Activated CD8-positive, alpha-beta T cell treated with anti-CD3 and anti-CD28 coated beads for 36 hours (primary cell): ENCODE results near the gene EYA3. TPM values are rescaled to one million over a fixed set of nuclear protein-coding genes. Genes with fewer than 3 reads are reported as not detected.

Experiments used
- ATAC-seq: fragments of 200-7000 bp; cut with Tn5 transposase; one replicate; pipeline ENCODE4 v1.10.0; 2021; ENCODE audit warnings: mild to moderate bottlenecking, moderate library complexity
- CTCF ChIA-PET: fragments of 350-600 bp; sonication (Branson Sonifier 250); formaldehyde crosslinking; loops from one replicate; lab custom pipeline; 2021; ENCODE audit warnings: antibody characterized with exemption; lab: Charles Lee
- POLR2A ChIA-PET: fragments of 350-600 bp; sonication (Branson Sonifier 250); formaldehyde crosslinking; loops from one replicate; lab custom pipeline; 2021; ENCODE audit warnings: antibody characterized with exemption; lab: Charles Lee
- DNase-seq: peaks from one replicate; pipeline ENCODE4 v3.0.0-alpha.2; 2020
- H3K27ac Mint-ChIP-seq: one replicate; pipeline ENCODE4 v1.8.0; 2021; ENCODE audit warnings: mild to moderate bottlenecking, mixed read lengths
- H3K27me3 Mint-ChIP-seq: one replicate; pipeline ENCODE4 v1.8.0; 2021; ENCODE audit warnings: mixed read lengths
- H3K36me3 Mint-ChIP-seq: one replicate; pipeline ENCODE4 v1.8.0; 2021; ENCODE audit warnings: low read depth, mixed read lengths
- H3K4me1 Mint-ChIP-seq: one replicate; pipeline ENCODE4 v1.8.0; 2021; ENCODE audit warnings: low read depth, mixed read lengths
- H3K4me3 Mint-ChIP-seq: one replicate; pipeline ENCODE4 v1.8.0; 2021; ENCODE audit warnings: mild to moderate bottlenecking, moderate library complexity, mixed read lengths
- H3K9me3 Mint-ChIP-seq: one replicate; pipeline ENCODE4 v1.8.0; 2021; ENCODE audit warnings: mixed read lengths
- CTCF ChIP-seq: fragments of 200-600 bp; IDR thresholded peaks from one replicate; pipeline ENCODE4 v1.8.0; 2022; ENCODE audit warnings: antibody characterized with exemption, mild to moderate bottlenecking
- intact Hi-C: fragments of 100-400 bp; cut with micrococcal nuclease; formaldehyde crosslinking; loops from one replicate; pipeline ENCODE4 v1.10.0; 2022
- total RNA-seq, 2 experiments: library from RNA; stranded (reverse); gene quantifications; one replicate each; pipeline ENCODE4 v1.2.3, GENCODE V29; 2021

EYA3 gene
- total RNA-seq, 2 experiments from 2014 or later, result 34.6 to 34.9 TPM

- ChIA-PET CTCF (interaction anchor here (1.0 to 1.1 kb wide), 3 partner anchors 10 to 18 kb away, joined by 3 to 4 read pairs (median 3); no protein-coding TSS in a partner anchor), POLR2A (interaction anchor here (1.0 to 1.2 kb wide), 2 partner anchors 8 to 171 kb away, joined by 3 to 4 read pairs; no protein-coding TSS in a partner anchor)
- intact Hi-C loops, result no loop called here
Measured at GRCh38 chr1:28067523-28068090, 20.8 kb downstream of the EYA3 start.

GRCh38 chr1:28066393-28067154, 21.8 kb downstream of the EYA3 start:
- Mint-ChIP-seq H3K9me3 (no peaks in the 10 kb centered on the region), H3K4me3 (no peak overlapping the region), H3K36me3 (peaks cover 14% of the 10 kb centered on the region), H3K27me3 (no peaks in the 10 kb centered on the region), H3K4me1 (peaks cover 35% of the 10 kb centered on the region), H3K27ac (no peak overlapping the region)
- intact Hi-C loops, result no loop called here
- CTCF ChIA-PET, result interaction anchor here (1.0 to 1.1 kb wide), 3 partner anchors 11 to 19 kb away, joined by 3 to 4 read pairs (median 3); no protein-coding TSS in a partner anchor
- POLR2A ChIA-PET, result interaction anchor here (1.0 to 1.3 kb wide), 3 partner anchors 9 to 172 kb away, joined by 3 to 4 read pairs (median 3); no protein-coding TSS in a partner anchor
- DNase-seq, result no peak
- TF ChIP-seq CTCF, result no peak
- ATAC-seq, result no peak

More at GRCh38 chr1:28067523-28068090, 20.8 kb downstream of the EYA3 start:
- H3K4me3 Mint-ChIP-seq, result no peak overlapping the region
- ATAC-seq (no peak), DNase-seq (no peak)
- no peaks in the 10 kb centered on the region for H3K27me3 Mint-ChIP-seq
- no peak overlapping the region for H3K27ac Mint-ChIP-seq
- H3K36me3 Mint-ChIP-seq, result peaks cover 13% of the 10 kb centered on the region
- peaks cover 38% of the 10 kb centered on the region for H3K4me1 Mint-ChIP-seq
- TF ChIP-seq CTCF, result no peak
- no peaks in the 10 kb centered on the region for H3K9me3 Mint-ChIP-seq

- ChIA-PET POLR2A (no interaction called here), CTCF (no interaction called here)
- peaks cover 17% of the 10 kb centered on the region for H3K36me3 Mint-ChIP-seq
- H3K27ac Mint-ChIP-seq, result no peak overlapping the region
- no peak overlapping the region for H3K4me3 Mint-ChIP-seq
- intact Hi-C loops, result no loop called here
- no peak for TF ChIP-seq CTCF
- ATAC-seq, result no peak
- H3K27me3 Mint-ChIP-seq, result no peaks in the 10 kb centered on the region
- H3K4me1 Mint-ChIP-seq, result peaks cover 44% of the 10 kb centered on the region
- DNase-seq, result no peak
- H3K9me3 Mint-ChIP-seq, result no peaks in the 10 kb centered on the region
Measured at GRCh38 chr1:28064064-28064463, 24.3 kb downstream of the EYA3 start.

GRCh38 chr1:28062806-28063205, 25.6 kb downstream of the EYA3 start:
- Mint-ChIP-seq H3K4me3 (no peak overlapping the region), H3K36me3 (peaks cover 17% of the 10 kb centered on the region), H3K27me3 (no peaks in the 10 kb centered on the region), H3K9me3 (no peaks in the 10 kb centered on the region), H3K4me1 (peaks cover 56% of the 10 kb centered on the region), H3K27ac (peak overlapping the region; percentile 87)
- ChIA-PET CTCF (no interaction called here), POLR2A (interaction anchor here (1.0 to 1.5 kb wide), 2 partner anchors 26 to 169 kb away, joined by 3 to 4 read pairs; no protein-coding TSS in a partner anchor)
- no peak for TF ChIP-seq CTCF
- intact Hi-C loops, result no loop called here
- peak; percentile 61 for DNase-seq
- peak; percentile 63 for ATAC-seq
